KMS-11 (cell line): ENCODE data around the gene SPATA16.

ENCODE experiments used
- H2AFZ ChIP-seq: fragments of 200-600 bp; sonication (generic); 2 replicates; pipeline ENCODE4 v1.6.1; 2016; ENCODE audit warnings: antibody characterized with exemption, mixed run types, low read depth
- H3K27ac ChIP-seq: fragments of 200-600 bp; sonication (generic); 2 replicates; pipeline ENCODE4 v1.6.1; 2016; ENCODE audit warnings: mild to moderate bottlenecking, mixed run types
- H3K27me3 ChIP-seq: fragments of 200-600 bp; sonication (generic); 2 replicates; pipeline ENCODE4 v1.6.1; 2017; ENCODE audit warnings: mild to moderate bottlenecking, low read depth, mixed run types, moderate library complexity; ENCODE audit not compliant: insufficient read depth
- H3K36me3 ChIP-seq: fragments of 200-600 bp; sonication (generic); 2 replicates; pipeline ENCODE4 v1.6.1; 2017; ENCODE audit warnings: mild to moderate bottlenecking, mixed run types; ENCODE audit not compliant: insufficient read depth
- H3K4me1 ChIP-seq: fragments of 200-600 bp; sonication (generic); 2 replicates; pipeline ENCODE4 v1.6.1; 2016; ENCODE audit warnings: mild to moderate bottlenecking, low read depth, mixed run types; ENCODE audit not compliant: poor library complexity, severe bottlenecking
- H3K4me2 ChIP-seq: fragments of 200-600 bp; sonication (generic); 2 replicates; pipeline ENCODE4 v1.7.0; 2016; ENCODE audit warnings: mild to moderate bottlenecking, mixed run types
- H3K4me3 ChIP-seq: fragments of 200-600 bp; sonication (generic); IDR thresholded peaks from 2 replicates; pipeline ENCODE4 v1.6.1; 2017; ENCODE audit warnings: low read depth, low read length, mixed read lengths; ENCODE audit not compliant: insufficient read depth
- H3K79me2 ChIP-seq: fragments of 200-600 bp; sonication (generic); 2 replicates; pipeline ENCODE4 v1.6.1; 2016; ENCODE audit warnings: low read depth, mixed run types; ENCODE audit not compliant: insufficient read depth
- H3K9ac ChIP-seq: fragments of 200-600 bp; sonication (generic); 2 replicates; pipeline ENCODE4 v1.6.1; 2016; ENCODE audit warnings: mild to moderate bottlenecking, mixed run types
- H4K20me1 ChIP-seq: fragments of 200-600 bp; sonication (generic); 2 replicates; pipeline ENCODE4 v1.6.1; 2016; ENCODE audit warnings: mild to moderate bottlenecking, mixed run types; ENCODE audit not compliant: insufficient read depth
- TF ChIP-seq, protein P1 (sequence below): fragments of 200-600 bp; sonication (generic); conservative IDR thresholded peaks from 2 replicates; pipeline ENCODE4 v1.6.1; 2017; ENCODE audit warnings: low read depth, mild to moderate bottlenecking, antibody characterized with exemption, low read length, moderate library complexity, mixed read lengths

The SPATA16 gene

DNA sequence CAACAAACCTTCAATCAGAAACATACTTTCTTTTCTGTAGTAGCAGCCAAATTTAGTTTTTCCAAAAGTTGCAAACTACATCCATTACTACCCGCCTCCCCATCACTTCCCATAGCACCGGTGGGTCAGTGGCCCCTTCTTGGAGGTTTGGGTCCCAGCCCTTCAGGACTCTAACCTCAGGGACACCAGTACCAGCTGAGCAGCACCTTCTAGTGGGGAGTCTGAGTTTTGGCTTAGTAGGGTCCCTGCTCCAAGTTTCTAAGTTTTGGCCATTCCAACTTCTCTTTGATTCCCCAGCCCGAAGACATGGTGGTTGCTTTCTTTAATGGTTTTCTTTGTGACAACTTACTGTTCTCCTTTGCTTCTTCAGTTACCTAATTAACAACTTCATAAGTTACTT is 229.9 kb downstream of the SPATA16 start:
- Histone ChIP-seq H3K79me2 (no peaks in the 10 kb centered on the region), H3K4me1 (no peaks in the 10 kb centered on the region), H3K4me3 (no peak overlapping the region), H4K20me1 (no peaks in the 10 kb centered on the region), H3K27me3 (no peaks in the 10 kb centered on the region), H3K36me3 (no peaks in the 10 kb centered on the region), H3K27ac (no peak overlapping the region), H3K4me2 (no peak overlapping the region), H2AFZ (no peak overlapping the region), H3K9ac (no peak overlapping the region)
- TF ChIP-seq, protein P1, sequence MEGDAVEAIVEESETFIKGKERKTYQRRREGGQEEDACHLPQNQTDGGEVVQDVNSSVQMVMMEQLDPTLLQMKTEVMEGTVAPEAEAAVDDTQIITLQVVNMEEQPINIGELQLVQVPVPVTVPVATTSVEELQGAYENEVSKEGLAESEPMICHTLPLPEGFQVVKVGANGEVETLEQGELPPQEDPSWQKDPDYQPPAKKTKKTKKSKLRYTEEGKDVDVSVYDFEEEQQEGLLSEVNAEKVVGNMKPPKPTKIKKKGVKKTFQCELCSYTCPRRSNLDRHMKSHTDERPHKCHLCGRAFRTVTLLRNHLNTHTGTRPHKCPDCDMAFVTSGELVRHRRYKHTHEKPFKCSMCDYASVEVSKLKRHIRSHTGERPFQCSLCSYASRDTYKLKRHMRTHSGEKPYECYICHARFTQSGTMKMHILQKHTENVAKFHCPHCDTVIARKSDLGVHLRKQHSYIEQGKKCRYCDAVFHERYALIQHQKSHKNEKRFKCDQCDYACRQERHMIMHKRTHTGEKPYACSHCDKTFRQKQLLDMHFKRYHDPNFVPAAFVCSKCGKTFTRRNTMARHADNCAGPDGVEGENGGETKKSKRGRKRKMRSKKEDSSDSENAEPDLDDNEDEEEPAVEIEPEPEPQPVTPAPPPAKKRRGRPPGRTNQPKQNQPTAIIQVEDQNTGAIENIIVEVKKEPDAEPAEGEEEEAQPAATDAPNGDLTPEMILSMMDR = no peak

DNA sequence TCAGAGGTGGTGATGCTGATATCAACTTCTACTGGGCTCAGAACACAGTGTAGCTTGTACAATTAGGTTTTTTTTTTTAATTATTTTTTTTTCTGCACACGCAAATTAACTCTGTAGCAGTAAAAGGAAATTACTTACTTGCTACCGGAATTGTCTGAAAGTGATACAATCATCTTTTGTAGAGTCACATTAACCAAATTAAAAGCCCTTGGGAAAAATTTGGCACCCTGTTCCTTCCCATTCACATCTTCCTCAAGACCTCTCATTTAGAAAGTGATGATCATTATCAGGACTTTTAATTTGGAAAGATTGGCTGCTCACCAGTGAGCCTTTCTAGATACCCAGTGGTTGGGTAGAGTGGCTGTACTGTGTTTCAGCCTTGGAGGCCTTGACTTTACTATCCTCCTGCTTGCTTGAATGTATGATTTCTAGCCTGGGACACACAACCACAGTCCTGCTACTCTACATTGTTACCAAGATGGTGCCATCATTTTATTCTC is 232.2 kb downstream of the SPATA16 start:
- H3K4me3 ChIP-seq = no peak overlapping the region
- no peak overlapping the region for H3K4me2 ChIP-seq
- H2AFZ ChIP-seq = no peak overlapping the region
- H4K20me1 ChIP-seq = no peaks in the 10 kb centered on the region
- H3K9ac ChIP-seq = no peak overlapping the region
- H3K27me3 ChIP-seq = no peaks in the 10 kb centered on the region
- H3K4me1 ChIP-seq = no peaks in the 10 kb centered on the region
- H3K79me2 ChIP-seq = no peaks in the 10 kb centered on the region
- H3K27ac ChIP-seq = no peak overlapping the region
- no peaks in the 10 kb centered on the region for H3K36me3 ChIP-seq
- TF ChIP-seq, protein P1 = no peak

DNA sequence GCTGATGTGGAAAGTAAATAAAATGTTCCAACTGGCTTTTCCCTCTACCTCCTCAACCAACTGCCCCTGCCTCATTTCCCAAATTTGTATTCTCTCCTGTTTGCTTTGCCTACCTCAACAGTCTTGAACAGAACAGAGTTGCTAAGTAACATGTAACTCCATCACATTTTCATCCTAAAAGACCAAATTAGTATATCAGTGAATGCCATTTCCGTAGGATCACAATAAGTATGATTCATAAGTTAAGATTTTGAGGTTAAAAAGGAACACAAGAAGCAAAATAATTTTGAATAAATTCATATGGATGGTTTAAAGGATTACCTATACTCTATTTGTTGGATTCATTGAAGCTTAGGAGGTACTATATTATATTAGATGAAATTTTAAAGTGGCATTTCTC is 235.6 kb downstream of the SPATA16 start:
- Histone ChIP-seq H3K4me3 (no peak overlapping the region), H3K27ac (no peak overlapping the region)

DNA sequence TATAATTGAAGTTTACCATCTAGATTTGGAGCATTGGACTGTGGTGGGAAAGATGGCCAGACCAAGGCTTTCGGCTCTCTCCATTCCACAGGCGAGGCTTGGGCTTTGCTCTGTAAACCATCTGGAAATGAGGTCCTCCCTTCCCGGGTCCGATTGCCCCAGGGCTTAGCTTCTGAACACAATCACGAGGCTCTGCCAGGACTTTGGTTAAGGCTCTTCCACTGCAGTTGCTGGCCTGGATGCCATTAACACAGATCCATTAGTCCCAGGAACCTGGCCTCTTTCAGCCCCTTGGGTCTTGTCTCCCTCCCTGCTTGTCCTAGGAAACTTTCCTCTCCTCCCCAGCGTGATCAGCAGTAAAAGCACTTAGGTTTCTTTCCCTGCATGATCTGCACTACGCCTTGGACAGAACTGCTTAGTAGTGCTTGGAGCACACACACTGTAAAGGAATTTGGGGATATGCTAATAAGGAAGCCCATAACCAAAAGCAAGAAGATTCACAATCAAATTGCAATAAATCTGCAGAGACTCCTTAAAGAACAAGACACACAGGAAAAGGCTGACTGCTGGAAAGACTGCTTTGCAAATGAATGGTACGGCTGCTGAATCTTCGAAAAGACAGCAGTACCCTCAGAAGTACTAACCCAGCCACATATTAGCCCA is 236.2 kb downstream of the SPATA16 start:
- Histone ChIP-seq H3K36me3 (no peaks in the 10 kb centered on the region), H3K27ac (no peak overlapping the region), H2AFZ (no peak overlapping the region), H3K79me2 (no peaks in the 10 kb centered on the region), H3K27me3 (no peaks in the 10 kb centered on the region), H3K4me2 (no peak overlapping the region), H4K20me1 (no peaks in the 10 kb centered on the region), H3K4me1 (no peaks in the 10 kb centered on the region), H3K4me3 (no peak overlapping the region), H3K9ac (no peak overlapping the region)
- TF ChIP-seq, protein P1 = no peak

More for the DNA sequence above, 235.6 kb downstream of the SPATA16 start:
- Histone ChIP-seq H4K20me1 (no peaks in the 10 kb centered on the region), H3K4me1 (no peaks in the 10 kb centered on the region), H3K4me2 (no peak overlapping the region), H3K79me2 (no peaks in the 10 kb centered on the region), H3K9ac (no peak overlapping the region), H2AFZ (no peak overlapping the region), H3K36me3 (no peaks in the 10 kb centered on the region), H3K27me3 (no peaks in the 10 kb centered on the region)
- TF ChIP-seq, protein P1 = no peak
